HepG2 (cell line): Measurements from ENCODE around the gene SLC2A5. TPM values are rescaled to one million over a fixed set of nuclear protein-coding genes. Genes with fewer than 3 reads are reported as not detected.

Experiments used
- CREB1 ChIP-seq, 2 experiments: fragments of 450-650 bp in 1 of 2; IDR thresholded peaks; 2 replicates each; pipeline ENCODE4 v1.6.1; 2016 to 2017; ENCODE audit warnings: control low read depth in 1 of 2, mild to moderate bottlenecking in 1 of 2, missing compliant biosample characterization in 1 of 2, missing genetic modification characterization in 1 of 2
- FOSL1 ChIP-seq: sonication (generic); formaldehyde crosslinking; IDR thresholded peaks from 2 replicates; pipeline ENCODE4 v1.9.0; 2021; ENCODE audit warnings: missing genetic modification reagents, borderline replicate concordance
- KLF11 ChIP-seq: IDR thresholded peaks from 2 replicates; pipeline ENCODE4 v1.6.1; 2016; ENCODE audit warnings: missing compliant biosample characterization
- NKX3-1 ChIP-seq: sonication (generic); formaldehyde crosslinking; IDR thresholded peaks from 2 replicates; pipeline ENCODE4 v1.5.0; 2020; ENCODE audit warnings: missing genetic modification reagents
- NONO ChIP-seq, 2 experiments: fragments of 450-650 bp in 1 of 2; sonication (generic) in 1 of 2; formaldehyde crosslinking in 1 of 2; IDR thresholded peaks in 1 of 2; conservative IDR thresholded peaks in 1 of 2; 2 replicates each; pipeline versions ENCODE4 v1.6.1 to v1.8.0; 2017 to 2022; ENCODE audit warnings: mild to moderate bottlenecking in 1 of 2, missing genetic modification reagents in 1 of 2, moderate library complexity in 1 of 2
- POLR2G ChIP-seq: fragments of 200-400 bp; formaldehyde crosslinking; IDR thresholded peaks from 2 replicates; pipeline ENCODE4 v1.6.1; 2018; ENCODE audit warnings: mild to moderate bottlenecking, low read depth, low read length, moderate library complexity
- RBAK ChIP-seq: sonication (generic); formaldehyde crosslinking; IDR thresholded peaks from 2 replicates; pipeline ENCODE4 v1.5.1; 2020; ENCODE audit warnings: mild to moderate bottlenecking, missing genetic modification reagents
- RBM22 ChIP-seq: fragments of 200-400 bp; formaldehyde crosslinking; optimal IDR thresholded peaks from 2 replicates; pipeline ENCODE3; 2017; ENCODE audit warnings: mild to moderate bottlenecking, low read length, moderate library complexity
- ZFP1 ChIP-seq: IDR thresholded peaks from 2 replicates; pipeline ENCODE4 v1.6.1; 2016
- ZFP36L2 ChIP-seq: sonication (generic); formaldehyde crosslinking; IDR thresholded peaks from 2 replicates; pipeline ENCODE4 v1.4.0; 2020; ENCODE audit warnings: missing genetic modification reagents
- ZFYVE20 ChIP-seq: sonication (generic); formaldehyde crosslinking; IDR thresholded peaks from 2 replicates; pipeline ENCODE4 v1.8.0; 2023; ENCODE audit warnings: low read depth, mild to moderate bottlenecking, moderate library complexity, missing genetic modification reagents, borderline replicate concordance
- ZMYM4 ChIP-seq: sonication (generic); formaldehyde crosslinking; IDR thresholded peaks from 2 replicates; pipeline ENCODE4 v1.8.1; 2023; ENCODE audit warnings: mild to moderate bottlenecking, missing genetic modification reagents
- ZNF225 ChIP-seq: sonication (generic); formaldehyde crosslinking; IDR thresholded peaks from 2 replicates; pipeline ENCODE4 v1.4.0; 2020; ENCODE audit warnings: mild to moderate bottlenecking, missing genetic modification reagents
- ZNF263 ChIP-seq: sonication (generic); formaldehyde crosslinking; IDR thresholded peaks from 2 replicates; pipeline ENCODE4 v1.4.0; 2020; ENCODE audit warnings: missing genetic modification reagents
- ZNF367 ChIP-seq: sonication (generic); formaldehyde crosslinking; IDR thresholded peaks from 2 replicates; pipeline ENCODE4 v1.4.0; 2020; ENCODE audit warnings: missing genetic modification reagents, borderline replicate concordance
- ZNF451 ChIP-seq: sonication (generic); formaldehyde crosslinking; IDR thresholded peaks from 2 replicates; pipeline ENCODE4 v1.5.0; 2020; ENCODE audit warnings: mild to moderate bottlenecking, missing genetic modification reagents
- ZNF558 ChIP-seq: sonication (generic); formaldehyde crosslinking; IDR thresholded peaks from 2 replicates; pipeline ENCODE4 v1.9.0; 2022; ENCODE audit warnings: mild to moderate bottlenecking, missing genetic modification reagents, borderline replicate concordance
- ZNF562 ChIP-seq: sonication (generic); formaldehyde crosslinking; IDR thresholded peaks from 2 replicates; pipeline ENCODE4 v1.8.0; 2022; ENCODE audit warnings: missing genetic modification reagents, borderline replicate concordance
- ZNF567 ChIP-seq: sonication (generic); formaldehyde crosslinking; IDR thresholded peaks from 2 replicates; pipeline ENCODE4 v1.8.1; 2023; ENCODE audit warnings: mild to moderate bottlenecking, missing genetic modification reagents, borderline replicate concordance
- ZNF615 ChIP-seq: sonication (generic); formaldehyde crosslinking; IDR thresholded peaks from 2 replicates; pipeline ENCODE4 v1.5.0; 2020; ENCODE audit warnings: mild to moderate bottlenecking, missing genetic modification reagents, borderline replicate concordance
- polyA plus RNA-seq, 8 experiments: library from polyadenylated mRNA; depleted of rRNA in 3 of 8; stranded (reverse) in 7 of 8; unstranded in 1 of 8; fragments of >200 nt; fragmentation: Illumina TruSeq in 4 of 8; extraction: Trizol in 4 of 8; gene quantifications; 2 replicates each; pipeline versions ENCODE4 v1.2.1 to v1.2.3, GENCODE V29; 2011 to 2016; ENCODE audit warnings: low read depth in 4 of 8, missing spikeins in 1 of 8, mixed read lengths in 1 of 8; ENCODE audit not compliant: insufficient read depth in 1 of 8
- total RNA-seq, 5 experiments: library from RNA; depleted of rRNA; stranded (reverse); fragments of >200 nt; fragmentation: Illumina TruSeq; extraction: Trizol; gene quantifications; 2 replicates each; pipeline ENCODE4 v1.2.3, GENCODE V29; 2016; ENCODE audit warnings: low read depth in 1 of 5
- TF ChIP-seq, protein P1 (sequence below): sonication (generic); formaldehyde crosslinking; conservative IDR thresholded peaks from 2 replicates; pipeline ENCODE4 v1.4.0; 2020; ENCODE audit warnings: mild to moderate bottlenecking, missing genetic modification reagents, moderate library complexity
- TF ChIP-seq, protein P2 (sequence below): sonication (generic); formaldehyde crosslinking; IDR thresholded peaks from 2 replicates; pipeline ENCODE4 v1.5.1; 2020; ENCODE audit warnings: mild to moderate bottlenecking, moderate library complexity, missing genetic modification reagents
- TF ChIP-seq, protein P3 (sequence below): sonication (generic); formaldehyde crosslinking; IDR thresholded peaks from 2 replicates; pipeline ENCODE4 v1.5.0; 2020; ENCODE audit warnings: missing genetic modification reagents

SLC2A5 gene
- total and polyA plus RNA-seq, 2 of the 13 experiments (the other 11 are each of a cell fraction or from before 2014, with no cell fraction given): 0.04 to 0.54 TPM

DNA sequence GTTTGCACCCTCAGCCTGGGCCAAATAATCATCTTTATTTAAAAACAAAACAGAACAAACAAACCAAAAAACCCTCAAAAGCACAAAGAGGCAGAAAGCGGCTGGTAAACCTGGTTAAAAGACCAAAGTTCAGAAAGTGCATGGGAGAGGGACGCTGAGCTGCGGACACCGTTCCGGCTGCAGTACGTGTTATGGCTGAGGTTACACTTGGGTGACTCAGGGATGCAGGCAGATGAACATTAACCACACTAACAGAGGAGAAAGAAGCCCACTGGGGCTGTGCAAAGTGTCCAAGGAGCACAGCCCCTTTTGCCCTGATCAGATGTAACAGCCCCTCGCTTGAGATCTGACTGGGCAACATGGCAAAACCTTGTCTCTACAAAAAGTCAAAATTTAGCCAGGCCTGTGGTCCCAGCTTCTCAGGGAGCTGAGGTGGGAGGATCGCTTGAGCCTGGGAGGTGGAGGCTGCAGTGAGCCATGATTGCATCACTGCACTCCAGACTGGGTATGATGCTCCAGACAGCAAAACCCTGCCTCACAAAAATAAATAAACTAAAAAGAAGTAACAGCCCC, 31.1 kb upstream of the SLC2A5 start (continued):
- TF ChIP-seq, protein P1, sequence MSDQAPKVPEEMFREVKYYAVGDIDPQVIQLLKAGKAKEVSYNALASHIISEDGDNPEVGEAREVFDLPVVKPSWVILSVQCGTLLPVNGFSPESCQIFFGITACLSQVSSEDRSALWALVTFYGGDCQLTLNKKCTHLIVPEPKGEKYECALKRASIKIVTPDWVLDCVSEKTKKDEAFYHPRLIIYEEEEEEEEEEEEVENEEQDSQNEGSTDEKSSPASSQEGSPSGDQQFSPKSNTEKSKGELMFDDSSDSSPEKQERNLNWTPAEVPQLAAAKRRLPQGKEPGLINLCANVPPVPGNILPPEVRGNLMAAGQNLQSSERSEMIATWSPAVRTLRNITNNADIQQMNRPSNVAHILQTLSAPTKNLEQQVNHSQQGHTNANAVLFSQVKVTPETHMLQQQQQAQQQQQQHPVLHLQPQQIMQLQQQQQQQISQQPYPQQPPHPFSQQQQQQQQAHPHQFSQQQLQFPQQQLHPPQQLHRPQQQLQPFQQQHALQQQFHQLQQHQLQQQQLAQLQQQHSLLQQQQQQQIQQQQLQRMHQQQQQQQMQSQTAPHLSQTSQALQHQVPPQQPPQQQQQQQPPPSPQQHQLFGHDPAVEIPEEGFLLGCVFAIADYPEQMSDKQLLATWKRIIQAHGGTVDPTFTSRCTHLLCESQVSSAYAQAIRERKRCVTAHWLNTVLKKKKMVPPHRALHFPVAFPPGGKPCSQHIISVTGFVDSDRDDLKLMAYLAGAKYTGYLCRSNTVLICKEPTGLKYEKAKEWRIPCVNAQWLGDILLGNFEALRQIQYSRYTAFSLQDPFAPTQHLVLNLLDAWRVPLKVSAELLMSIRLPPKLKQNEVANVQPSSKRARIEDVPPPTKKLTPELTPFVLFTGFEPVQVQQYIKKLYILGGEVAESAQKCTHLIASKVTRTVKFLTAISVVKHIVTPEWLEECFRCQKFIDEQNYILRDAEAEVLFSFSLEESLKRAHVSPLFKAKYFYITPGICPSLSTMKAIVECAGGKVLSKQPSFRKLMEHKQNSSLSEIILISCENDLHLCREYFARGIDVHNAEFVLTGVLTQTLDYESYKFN (CRISPR knock-in tag): peak; percentile 94
- no peak for TF ChIP-seq FOSL1 (CRISPR knock-in tag)
- no peak for TF ChIP-seq ZNF567 (CRISPR knock-in tag)
- TF ChIP-seq ZFP1 (CRISPR knock-in tag): no peak
- no peak for TF ChIP-seq RBM22
- no peak for TF ChIP-seq POLR2G
- TF ChIP-seq CREB1 (IDR thresholded peaks at IDR 0.05): no peak
- TF ChIP-seq CREB1 (CRISPR knock-in tag; IDR thresholded peaks at IDR 0.05): peak; percentile 66; the same call in 1 of the 2 replicates
- no peak for TF ChIP-seq ZNF562 (CRISPR knock-in tag)
- no peak for TF ChIP-seq NONO (IDR thresholded peaks at IDR 0.05)
- no peak for TF ChIP-seq NONO (CRISPR knock-in tag; conservative IDR thresholded peaks at IDR 0.05)
- TF ChIP-seq ZNF263 (CRISPR knock-in tag): peak; percentile 35
- no peak for TF ChIP-seq KLF11 (CRISPR knock-in tag)
- TF ChIP-seq ZNF615: no peak
- TF ChIP-seq ZNF451 (CRISPR knock-in tag): no peak
- TF ChIP-seq NKX3-1 (CRISPR knock-in tag): no peak
- TF ChIP-seq RBAK: no peak
- no peak for TF ChIP-seq ZNF558 (CRISPR knock-in tag)
- TF ChIP-seq ZFP36L2 (CRISPR knock-in tag): no peak
- TF ChIP-seq ZFYVE20 (CRISPR knock-in tag): no peak
- TF ChIP-seq, protein P2, sequence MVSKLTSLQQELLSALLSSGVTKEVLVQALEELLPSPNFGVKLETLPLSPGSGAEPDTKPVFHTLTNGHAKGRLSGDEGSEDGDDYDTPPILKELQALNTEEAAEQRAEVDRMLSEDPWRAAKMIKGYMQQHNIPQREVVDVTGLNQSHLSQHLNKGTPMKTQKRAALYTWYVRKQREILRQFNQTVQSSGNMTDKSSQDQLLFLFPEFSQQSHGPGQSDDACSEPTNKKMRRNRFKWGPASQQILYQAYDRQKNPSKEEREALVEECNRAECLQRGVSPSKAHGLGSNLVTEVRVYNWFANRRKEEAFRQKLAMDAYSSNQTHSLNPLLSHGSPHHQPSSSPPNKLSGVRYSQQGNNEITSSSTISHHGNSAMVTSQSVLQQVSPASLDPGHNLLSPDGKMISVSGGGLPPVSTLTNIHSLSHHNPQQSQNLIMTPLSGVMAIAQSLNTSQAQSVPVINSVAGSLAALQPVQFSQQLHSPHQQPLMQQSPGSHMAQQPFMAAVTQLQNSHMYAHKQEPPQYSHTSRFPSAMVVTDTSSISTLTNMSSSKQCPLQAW (CRISPR knock-in tag): peak; percentile 65
- TF ChIP-seq, protein P3, sequence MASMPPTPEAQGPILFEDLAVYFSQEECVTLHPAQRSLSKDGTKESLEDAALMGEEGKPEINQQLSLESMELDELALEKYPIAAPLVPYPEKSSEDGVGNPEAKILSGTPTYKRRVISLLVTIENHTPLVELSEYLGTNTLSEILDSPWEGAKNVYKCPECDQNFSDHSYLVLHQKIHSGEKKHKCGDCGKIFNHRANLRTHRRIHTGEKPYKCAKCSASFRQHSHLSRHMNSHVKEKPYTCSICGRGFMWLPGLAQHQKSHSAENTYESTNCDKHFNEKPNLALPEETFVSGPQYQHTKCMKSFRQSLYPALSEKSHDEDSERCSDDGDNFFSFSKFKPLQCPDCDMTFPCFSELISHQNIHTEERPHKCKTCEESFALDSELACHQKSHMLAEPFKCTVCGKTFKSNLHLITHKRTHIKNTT (CRISPR knock-in tag): no peak
- TF ChIP-seq ZMYM4: no peak
- no peak for TF ChIP-seq ZNF367 (CRISPR knock-in tag)
- TF ChIP-seq ZNF225 (CRISPR knock-in tag): no peak
